NCI-H2196 treated with DMSO at 0.1 percent for 48 hours (cell line): ENCODE measurements around the gene TCP10L.
"Not testable (repeated sequence)": the region's sequence is repeated elsewhere in the genome, so short reads cannot be mapped to it uniquely, and the experiment has no call there.

ENCODE experiments used
- DNase-seq: peaks from one replicate; lab custom pipeline; 2025; ENCODE audit not compliant: unreplicated experiment; lab: John Stamatoyannopoulos, UW

The TCP10L gene

GRCh38 chr21:32587120-32587519 lies 1.8 kb upstream of the TCP10L start:
- no peak for DNase-seq

- DNase-seq: no peak
These were observed 647 bp upstream of the TCP10L start for GRCh38 chr21:32585970-32586369.

GRCh38 chr21:32584472-32584871 lies 851 bp downstream of the TCP10L start:
- no peak for DNase-seq

GRCh38 chr21:32581732-32582131 lies 3.6 kb downstream of the TCP10L start:
- no peak for DNase-seq

- no peak for DNase-seq
These were observed 4.4 kb downstream of the TCP10L start for GRCh38 chr21:32580949-32581348.

- no peak for DNase-seq
These were observed 7.1 kb downstream of the TCP10L start for GRCh38 chr21:32578107-32578691.

GRCh38 chr21:32576011-32576410 lies 9.3 kb downstream of the TCP10L start:
- DNase-seq: no peak

- no peak for DNase-seq
These were observed 10.1 kb downstream of the TCP10L start for GRCh38 chr21:32574946-32575925.

- DNase-seq: no peak
These were observed 12.5 kb downstream of the TCP10L start for GRCh38 chr21:32572574-32573420.

- DNase-seq: no peak
These were observed 14.9 kb downstream of the TCP10L start for GRCh38 chr21:32570456-32570855.

- peak; percentile 68 for DNase-seq
These were observed 15.8 kb downstream of the TCP10L start for GRCh38 chr21:32569261-32570230.

GRCh38 chr21:32567626-32568025 lies 17.7 kb downstream of the TCP10L start:
- DNase-seq: no peak

- no peak for DNase-seq
These were observed 18.5 kb downstream of the TCP10L start for GRCh38 chr21:32566741-32567389.

GRCh38 chr21:32565856-32566465 lies 19.4 kb downstream of the TCP10L start:
- DNase-seq: no peak

GRCh38 chr21:32562915-32563314 lies 22.4 kb downstream of the TCP10L start:
- DNase-seq: no peak

GRCh38 chr21:32562426-32562825 lies 22.9 kb downstream of the TCP10L start:
- no peak for DNase-seq

- not testable (repeated sequence) for DNase-seq
These were observed 23.8 kb downstream of the TCP10L start for GRCh38 chr21:32561476-32561875.

- DNase-seq: no peak
These were observed 24.4 kb downstream of the TCP10L start for GRCh38 chr21:32560896-32561295.

- no peak for DNase-seq
These were observed 26.2 kb downstream of the TCP10L start for GRCh38 chr21:32559006-32559610.
